Posterior cingulate gyrus (tissue), 11 donors: ENCODE results near the gene NMB.
"Not testable (repeated sequence)": the region's sequence is repeated elsewhere in the genome, so short reads cannot be mapped to it uniquely, and the experiment has no call there.

Experiments
- DNase-seq, 10 donors: peaks; one replicate each; pipeline versions ENCODE4 v3.0.0 to v3.0.0-alpha.2; 2020 to 2021; ENCODE audit warnings: mixed read lengths in 3 of 10
- intact Hi-C: fragments of 100-400 bp; cut with DNase I; formaldehyde crosslinking; loops from one replicate; pipeline ENCODE4 v1.15.1; 2023

NMB gene, protein sequence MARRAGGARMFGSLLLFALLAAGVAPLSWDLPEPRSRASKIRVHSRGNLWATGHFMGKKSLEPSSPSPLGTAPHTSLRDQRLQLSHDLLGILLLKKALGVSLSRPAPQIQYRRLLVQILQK

DNA sequence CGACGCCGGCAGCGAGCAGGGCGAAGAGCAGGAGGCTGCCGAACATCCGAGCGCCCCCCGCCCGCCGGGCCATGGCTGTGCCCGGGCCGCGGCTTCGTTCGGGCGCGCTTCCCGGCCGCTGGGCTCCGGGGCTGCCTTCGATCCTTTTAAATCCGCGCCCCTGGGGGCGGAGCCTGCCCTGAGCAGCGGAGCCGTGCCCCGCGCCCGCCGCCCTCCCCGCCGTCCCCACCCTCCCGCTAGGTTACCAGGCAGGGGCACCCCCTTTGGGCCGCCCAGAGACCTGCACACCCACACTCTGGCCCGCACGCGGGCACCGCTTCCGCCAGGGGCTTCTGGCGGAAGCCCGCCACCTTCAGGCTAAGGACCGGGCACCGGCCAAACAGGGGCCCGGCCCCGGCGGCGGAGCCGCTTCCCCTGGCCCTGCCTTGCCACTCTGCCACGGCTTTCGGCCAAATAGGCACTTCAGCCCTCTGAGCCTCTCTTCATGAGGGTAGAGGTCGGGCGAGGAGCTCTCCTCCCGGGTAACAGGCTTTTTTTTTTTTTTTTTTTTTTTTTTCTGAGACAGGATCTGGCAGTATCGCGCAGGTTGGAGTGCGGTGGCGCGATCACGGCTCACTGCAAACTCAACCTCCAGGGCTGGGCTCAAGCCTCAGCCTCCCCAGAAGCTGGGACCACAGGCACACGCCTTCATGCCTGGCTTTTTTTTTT, at the start of gene NMB:
Gene NMB (minus strand): TSS at position 120 of the 708 bp plus-strand sequence. CDS start 47 bp downstream, at position 73.
- DNase-seq: peak; percentile 39 to 95 (median 66)
- intact Hi-C loops: loop anchor here (5.0 kb wide), 2 partner anchors 59 to 274 kb away; partner anchors contain the start of gene SEC11A

DNA sequence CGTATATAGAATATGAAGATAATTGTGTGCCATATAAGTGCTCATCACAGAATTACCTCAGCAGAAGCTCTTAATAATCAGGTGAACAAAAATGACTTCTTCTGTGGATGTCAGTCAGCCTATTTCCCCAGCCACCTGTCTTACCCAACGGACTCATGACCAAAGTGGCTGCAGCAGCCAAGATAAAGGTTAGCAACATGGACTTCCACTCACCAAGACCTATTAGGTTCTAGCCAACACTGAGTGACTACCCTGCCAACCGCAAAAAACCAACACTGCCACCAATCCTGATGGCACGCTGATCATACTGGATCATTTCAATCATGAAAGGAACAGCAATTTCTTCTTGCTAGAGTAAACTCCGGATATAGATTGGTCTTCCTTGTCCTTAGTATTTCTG, 45.8 kb upstream of the NMB start:
- intact Hi-C loops: no loop called here
- no peak for DNase-seq

DNA sequence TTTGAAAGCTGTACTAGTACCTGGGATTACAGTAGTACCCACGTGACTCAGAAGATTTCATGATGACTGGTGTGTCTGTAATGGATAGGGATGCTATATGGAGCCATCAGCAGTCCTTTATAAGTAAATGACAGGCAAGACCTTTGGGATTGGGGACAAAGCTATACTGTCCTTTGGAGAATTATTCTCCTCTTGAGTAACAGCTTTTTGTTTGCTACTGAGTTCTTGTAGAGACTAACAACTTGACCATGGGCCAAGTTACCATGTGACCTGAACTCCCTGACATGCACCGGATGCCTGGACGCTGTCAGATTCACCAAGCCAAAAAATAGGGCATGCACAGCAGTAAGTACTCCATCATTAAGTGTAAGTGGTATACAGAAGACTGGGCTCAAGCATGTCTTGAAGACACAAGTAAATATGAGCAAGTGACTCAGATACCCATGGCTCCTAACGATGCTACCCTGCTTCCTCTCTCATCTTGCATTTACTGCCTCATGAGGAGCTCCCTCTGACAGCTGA, 45.0 kb upstream of the NMB start:
- intact Hi-C loops: no loop called here
- peak in 2 of 10 donors; percentile 12 to 36 for DNase-seq

DNA sequence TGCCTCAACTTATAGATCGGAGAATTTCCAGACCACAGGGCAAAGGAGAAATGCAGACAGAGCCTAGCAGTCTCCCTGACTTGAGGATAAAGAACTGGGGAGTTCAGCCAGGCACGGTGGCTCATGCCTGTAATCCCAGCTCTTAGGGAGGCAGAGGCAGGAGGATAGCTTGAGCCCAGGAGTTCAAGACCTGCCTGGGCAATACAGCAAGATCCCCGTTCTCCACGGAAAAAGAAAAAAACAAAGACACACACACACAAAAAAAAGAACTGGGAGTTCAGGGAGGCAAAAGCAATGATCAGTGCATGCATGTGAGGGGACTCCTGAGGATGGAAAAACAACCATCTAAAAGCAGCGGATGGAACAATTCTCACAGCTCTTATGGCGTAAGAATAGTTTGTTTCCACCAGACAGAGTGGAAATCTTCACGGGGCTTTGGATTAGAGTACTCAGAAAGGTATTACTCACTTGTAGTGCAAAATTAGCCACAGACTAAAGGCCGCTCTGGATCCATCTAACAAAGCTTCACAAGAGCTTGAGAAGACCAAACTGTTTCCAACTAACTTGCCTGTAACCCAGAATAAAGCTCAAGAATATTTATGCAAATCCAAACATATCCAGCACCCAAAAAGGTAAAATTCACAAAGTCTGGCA, 41.7 kb upstream of the NMB start:
- DNase-seq: no peak
- intact Hi-C loops: no loop called here

GRCh38 chr15:84697236-84697990, 39.4 kb upstream of the NMB start:
- no peak for DNase-seq
- intact Hi-C loops: no loop called here

DNA sequence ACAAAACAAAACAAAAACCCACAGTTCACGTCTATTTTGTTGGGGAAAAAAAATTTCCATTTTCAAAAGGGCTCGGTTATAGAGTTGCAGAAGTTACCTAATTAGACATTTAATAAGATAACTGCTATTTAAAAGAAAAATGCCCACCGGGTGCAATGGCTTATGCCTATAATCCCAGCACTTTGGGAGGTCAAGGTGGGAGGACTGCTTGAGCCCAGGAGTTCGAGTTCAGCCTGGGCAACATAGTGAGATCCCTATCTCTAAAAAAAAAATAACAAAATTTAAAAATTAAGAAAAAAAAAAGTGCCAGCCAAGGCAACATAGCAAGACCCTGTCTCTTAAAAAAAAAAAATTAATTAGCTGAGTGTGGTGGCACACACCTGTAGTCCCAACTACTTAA, 38.8 kb upstream of the NMB start:
- intact Hi-C loops: no loop called here
- DNase-seq: no peak

GRCh38 chr15:84690342-84690741, 32.3 kb upstream of the NMB start:
- intact Hi-C loops: no loop called here
- DNase-seq: no peak

- intact Hi-C loops: no loop called here
Observed at GRCh38 chr15:84689858-84690257, 31.9 kb upstream of the NMB start.

GRCh38 chr15:84686446-84686845, 28.4 kb upstream of the NMB start:
- DNase-seq, intact Hi-C loops: not testable (repeated sequence)

More at GRCh38 chr15:84689858-84690257, 31.9 kb upstream of the NMB start:
- no peak for DNase-seq

- DNase-seq: peak in 4 of 10 donors; percentile 14 to 82 (median 54)
Observed at GRCh38 chr15:84685304-84685703, 27.3 kb upstream of the NMB start.

DNA sequence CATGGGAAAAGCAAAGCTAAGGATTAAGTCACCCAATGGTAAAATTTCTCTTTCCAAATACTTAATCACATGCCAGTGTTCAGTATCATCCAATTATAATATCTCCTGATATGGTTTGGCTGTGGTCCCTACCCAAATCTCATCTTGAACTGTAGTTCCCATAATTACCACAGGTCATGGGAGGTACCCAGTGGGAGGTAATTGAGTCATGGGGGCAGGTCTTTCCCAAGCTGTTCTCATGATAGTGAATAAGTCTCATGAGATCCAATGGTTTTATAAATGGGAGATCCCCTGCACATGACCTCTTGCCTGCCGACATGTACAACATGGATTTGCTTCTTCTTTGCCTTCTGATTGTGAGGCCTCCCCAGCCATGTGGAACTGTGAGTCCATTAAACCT, 26.1 kb upstream of the NMB start:
- DNase-seq: no peak
- intact Hi-C loops: no loop called here

More at GRCh38 chr15:84685304-84685703, 27.3 kb upstream of the NMB start:
- intact Hi-C loops: no loop called here

GRCh38 chr15:84681831-84682230, 23.8 kb upstream of the NMB start:
- DNase-seq: no peak
- intact Hi-C loops: no loop called here

DNA sequence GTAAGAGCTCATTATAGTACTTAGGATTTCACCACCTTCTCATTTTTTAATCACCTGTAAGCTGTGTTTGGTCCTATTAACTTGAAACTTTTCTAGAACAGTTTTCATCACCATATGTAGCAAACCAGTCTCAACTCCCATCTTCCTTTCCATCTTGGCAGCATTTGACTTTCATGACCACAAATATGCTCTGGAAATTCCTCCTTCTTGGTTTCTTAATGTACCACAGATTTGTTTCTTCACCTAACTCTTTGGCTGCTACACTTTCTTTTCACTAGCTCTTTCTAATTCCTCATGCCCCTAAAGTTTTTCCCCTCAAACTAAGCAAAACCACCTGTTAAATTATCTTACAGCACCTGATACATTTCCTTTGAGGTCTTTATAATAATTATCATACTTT, 13.2 kb upstream of the NMB start:
- DNase-seq: no peak
- intact Hi-C loops: no loop called here

GRCh38 chr15:84669726-84670125, 11.7 kb upstream of the NMB start:
- no peak for DNase-seq
- intact Hi-C loops: no loop called here

DNA sequence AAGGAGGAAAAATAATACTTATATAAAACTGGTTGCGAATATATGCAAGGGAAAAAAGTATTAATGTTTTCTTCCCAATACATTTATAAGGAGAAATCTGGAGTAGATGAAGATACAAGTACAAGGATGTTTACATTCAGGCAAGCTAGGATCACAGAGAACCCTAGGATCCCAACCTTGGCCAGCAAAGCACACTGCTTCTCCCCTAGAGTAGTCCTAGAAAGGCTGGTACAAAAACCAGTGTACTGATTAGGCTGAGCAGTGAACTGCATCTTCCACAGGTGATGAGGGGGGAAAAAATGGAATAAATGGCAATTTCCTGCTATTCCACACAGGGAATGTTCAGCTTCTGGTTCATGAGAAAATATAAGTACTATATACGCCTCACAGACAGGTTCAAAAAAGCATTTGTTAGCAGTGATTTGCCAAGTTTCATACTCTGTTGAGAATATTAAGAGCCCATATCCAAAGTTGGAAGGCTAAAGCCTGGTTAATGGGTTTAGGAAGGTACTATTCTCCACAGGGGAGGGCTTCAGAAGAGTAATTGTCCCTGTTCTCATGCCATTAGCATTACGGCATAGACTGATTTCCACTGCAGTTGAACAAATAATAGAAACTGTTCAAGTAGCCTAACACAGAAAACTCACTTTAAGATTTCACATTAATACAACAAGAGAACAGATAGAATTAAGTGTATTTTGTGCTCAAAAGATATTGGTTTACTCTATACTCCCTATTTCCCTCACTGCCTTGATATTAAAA, 10.4 kb upstream of the NMB start:
- intact Hi-C loops: no loop called here

GRCh38 chr15:84666373-84666772, 8.4 kb upstream of the NMB start:
- no peak for DNase-seq
- intact Hi-C loops: no loop called here

More for the DNA sequence above, 10.4 kb upstream of the NMB start:
- DNase-seq: no peak

DNA sequence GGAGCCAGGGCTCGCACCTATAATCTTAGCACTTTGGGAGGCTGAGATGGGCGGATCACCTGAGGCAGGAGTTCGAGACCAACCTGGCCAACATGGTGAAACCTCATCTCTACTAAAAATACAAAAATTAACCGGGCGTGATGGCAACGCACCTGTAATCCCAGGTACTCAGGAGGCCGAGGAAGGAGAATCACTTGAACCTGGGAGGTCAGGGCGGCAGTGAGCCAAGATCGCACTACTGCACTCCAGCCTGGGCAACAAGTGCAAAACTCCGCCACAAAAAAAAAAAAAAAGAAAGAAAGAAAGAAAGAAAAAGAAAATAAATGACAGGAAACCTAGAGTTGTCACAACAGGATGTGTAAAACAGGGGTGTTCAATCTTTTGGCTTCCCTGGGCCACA, 3.0 kb upstream of the NMB start:
- DNase-seq: no peak

DNA sequence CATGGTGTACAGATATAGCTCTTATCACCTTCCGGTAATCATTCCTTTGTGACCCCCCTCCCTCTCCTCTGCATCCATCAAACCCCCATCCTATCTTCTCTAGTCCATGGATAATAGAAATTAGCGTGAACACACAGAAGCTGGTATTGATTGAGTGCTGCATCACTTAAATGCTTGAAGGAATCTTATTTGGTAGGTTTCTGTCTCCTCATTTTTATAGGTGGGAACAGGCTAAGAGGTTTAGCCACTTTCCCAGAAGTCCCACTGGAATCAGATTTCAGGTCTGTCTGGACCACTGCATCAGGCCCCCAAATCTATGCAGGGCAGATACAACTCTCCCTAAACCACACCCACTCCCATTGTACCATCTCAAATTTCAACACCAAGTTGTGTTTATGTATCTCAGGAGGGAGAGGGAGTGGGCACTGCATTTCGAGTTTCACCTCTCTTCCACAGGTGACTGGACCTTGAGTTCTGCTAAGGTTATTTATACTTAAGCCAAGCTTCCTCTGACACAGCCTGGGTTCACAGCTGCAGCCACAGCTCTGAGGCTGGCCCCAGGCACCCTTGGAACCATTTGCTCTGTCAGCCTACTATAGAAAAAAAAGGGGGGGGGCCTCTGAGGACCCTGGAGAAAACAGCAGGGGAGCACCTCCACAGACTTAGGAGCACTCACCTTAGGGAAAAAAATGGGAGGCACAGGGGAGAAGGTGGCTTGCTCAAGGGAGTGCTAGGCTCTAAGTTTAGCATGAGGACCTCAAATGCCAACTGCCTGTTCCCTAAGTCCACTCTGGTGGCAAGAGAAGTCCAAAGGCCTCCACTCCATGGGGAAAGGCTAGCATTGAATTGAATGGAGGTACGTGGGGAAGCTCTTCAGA, 2.1 kb upstream of the NMB start:
- intact Hi-C loops: loop anchor here (5.0 kb wide), 2 partner anchors 57 to 272 kb away; partner anchors contain the start of gene SEC11A
- no peak for DNase-seq

More for the DNA sequence above, 3.0 kb upstream of the NMB start:
- intact Hi-C loops: no loop called here
